ENCODE measurements around the gene SERPINB2.
"Not testable (repeated sequence)": the region's sequence is repeated elsewhere in the genome, so short reads cannot be mapped to it uniquely, and the experiment has no call there.

DNA sequence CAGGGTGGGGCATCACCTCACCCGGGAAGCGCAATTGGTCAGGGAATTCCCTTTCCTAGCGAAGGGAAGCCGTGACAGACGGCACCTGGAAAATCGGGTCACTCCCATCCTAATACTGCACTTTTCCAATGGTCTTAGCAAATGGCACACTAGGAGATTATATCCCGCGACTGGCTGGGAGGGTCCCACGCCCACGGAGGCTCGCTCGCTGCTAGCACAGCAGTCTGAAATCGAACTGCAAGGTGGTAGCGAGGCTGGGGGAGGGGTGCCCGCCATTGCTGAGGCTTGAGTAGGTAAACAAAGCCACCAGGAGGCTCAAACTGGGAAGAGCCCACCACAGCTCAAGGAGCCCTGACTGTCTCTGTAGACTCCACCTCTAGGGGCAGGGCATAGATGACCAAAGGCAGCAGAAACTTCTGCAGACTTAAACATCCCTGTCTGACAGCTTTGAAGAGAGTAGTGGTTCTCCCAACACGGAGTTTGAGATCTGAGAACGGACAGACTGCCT lies 53.1 kb downstream of the SERPINB2 start:
- TF ChIP-seq, protein P1, sequence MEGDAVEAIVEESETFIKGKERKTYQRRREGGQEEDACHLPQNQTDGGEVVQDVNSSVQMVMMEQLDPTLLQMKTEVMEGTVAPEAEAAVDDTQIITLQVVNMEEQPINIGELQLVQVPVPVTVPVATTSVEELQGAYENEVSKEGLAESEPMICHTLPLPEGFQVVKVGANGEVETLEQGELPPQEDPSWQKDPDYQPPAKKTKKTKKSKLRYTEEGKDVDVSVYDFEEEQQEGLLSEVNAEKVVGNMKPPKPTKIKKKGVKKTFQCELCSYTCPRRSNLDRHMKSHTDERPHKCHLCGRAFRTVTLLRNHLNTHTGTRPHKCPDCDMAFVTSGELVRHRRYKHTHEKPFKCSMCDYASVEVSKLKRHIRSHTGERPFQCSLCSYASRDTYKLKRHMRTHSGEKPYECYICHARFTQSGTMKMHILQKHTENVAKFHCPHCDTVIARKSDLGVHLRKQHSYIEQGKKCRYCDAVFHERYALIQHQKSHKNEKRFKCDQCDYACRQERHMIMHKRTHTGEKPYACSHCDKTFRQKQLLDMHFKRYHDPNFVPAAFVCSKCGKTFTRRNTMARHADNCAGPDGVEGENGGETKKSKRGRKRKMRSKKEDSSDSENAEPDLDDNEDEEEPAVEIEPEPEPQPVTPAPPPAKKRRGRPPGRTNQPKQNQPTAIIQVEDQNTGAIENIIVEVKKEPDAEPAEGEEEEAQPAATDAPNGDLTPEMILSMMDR (IDR thresholded peaks at IDR 0.05) = not testable (repeated sequence)
- TF ChIP-seq EZH2 (IDR thresholded peaks at IDR 0.05; ENCODE audit: borderline replicate concordance, insufficient read depth, low read depth, low read length, poor library complexity, severe bottlenecking) = not testable (repeated sequence)
